Heart left ventricle (tissue), 16 donors: ENCODE results near the gene IL1RAP. TPM values are rescaled to one million over a fixed set of nuclear protein-coding genes. Genes with fewer than 3 reads are reported as not detected.

Source experiments
- ATAC-seq, 4 donors: fragments of 200-7000 bp; cut with Tn5 transposase; one replicate each; pipeline ENCODE4 v1.9.1; 2020 to 2022; ENCODE audit warnings: moderate library complexity in 4 of 4, mild to moderate bottlenecking in 3 of 4, moderate number of reproducible peaks in 1 of 4
- DNase-seq, 5 donors: peaks; one replicate each; pipeline ENCODE4 v3.0.0-alpha.2; 2020
- H3K27ac ChIP-seq, 12 donors: fragments of 200-600 bp; sonication (generic) in 4 of 12; one replicate each; pipeline versions ENCODE4 v1.5.0 to v1.8.0; 2016 to 2022; ENCODE audit warnings: mild to moderate bottlenecking in 2 of 12
- H3K27me3 ChIP-seq, 9 donors: fragments of 200-600 bp; sonication (generic) in 2 of 9; one replicate each; pipeline versions ENCODE4 v1.5.1 to v1.8.0; 2016 to 2022; ENCODE audit warnings: mild to moderate bottlenecking in 3 of 9
- H3K36me3 ChIP-seq, 9 donors: fragments of 200-600 bp; sonication (generic) in 2 of 9; one replicate each; pipeline versions ENCODE4 v1.5.0 to v1.8.0; 2018 to 2022; ENCODE audit warnings: mild to moderate bottlenecking in 2 of 9
- H3K4me1 ChIP-seq, 12 donors: fragments of 200-600 bp; sonication (generic) in 4 of 12; one replicate each; pipeline versions ENCODE4 v1.5.0 to v1.8.0; 2016 to 2022; ENCODE audit warnings: mild to moderate bottlenecking in 3 of 12
- H3K4me3 ChIP-seq, 12 donors: fragments of 200-600 bp; sonication (generic) in 4 of 12; one replicate each; pipeline versions ENCODE4 v1.5.0 to v1.8.0; 2017 to 2022; ENCODE audit warnings: mild to moderate bottlenecking in 9 of 12, moderate library complexity in 4 of 12
- H3K9me3 ChIP-seq, 12 donors: fragments of 200-600 bp; sonication (generic) in 4 of 12; one replicate each; pipeline versions ENCODE4 v1.5.0 to v1.8.0; 2016 to 2022; ENCODE audit warnings: mild to moderate bottlenecking in 1 of 12
- POLR2A ChIP-seq, 2 donors: fragments of 450-650 bp; IDR thresholded peaks; one replicate each; pipeline ENCODE4 v1.6.1; 2017; ENCODE audit warnings: antibody characterized with exemption in 2 of 2, mild to moderate bottlenecking in 2 of 2, moderate library complexity in 2 of 2
- WGBS, 4 donors: extraction: QIAGEN DNeasy Blood & Tissue Kit in 2 of 4; methylation state at CpG; one replicate each; pipeline versions ENCODE4 v1.1.5 to v1.1.7; 2013 to 2018; 5-methylcytosine and 5-hydroxymethylcytosine counted together
- intact Hi-C, 10 donors: fragments of 100-400 bp; cut with DNase I; formaldehyde crosslinking; loops; one replicate each; pipeline versions ENCODE4 v1.11.1 to v1.14.2; 2022
- polyA plus RNA-seq, 2 donors: library from polyadenylated mRNA; stranded (reverse); fragments of 200-250 nt; gene quantifications; one replicate each; pipeline ENCODE4 v1.2.3, GENCODE V29; 2013
- total RNA-seq, 9 donors: library from RNA; depleted of rRNA in 2 of 9; stranded (reverse); fragments of >200 nt in 2 of 9; fragmentation: NEBNext Ultra II Directional in 3 of 9; extraction: Animal tissue kit (Norgen Biotek cat#: 25700) in 3 of 9; gene quantifications; one replicate each; pipeline versions ENCODE4 v1.1.0 to v1.2.4, GENCODE V29; 2016 to 2023
- TF ChIP-seq, protein P1 (sequence below), 12 donors: fragments of 200-600 bp; sonication (generic) in 4 of 12; IDR thresholded peaks; one replicate each; pipeline versions ENCODE4 v1.5.0 to v1.8.0; 2018 to 2022; ENCODE audit warnings: antibody characterized with exemption in 12 of 12, mild to moderate bottlenecking in 5 of 12
- donor health status: ischemic (EF 13 %, LVEDD 7.1; RV severe dilation, severe dysfunction).
- donor health status: healthy with polysubstance abuse.
- donor health status: DM: no; HTN: yes; CAD: no.
- donor health status: DM: no; HTN: no; CAD: no.
- donor health status: ischemic (EF 25% LVEDD 6.9; RV normal size, moderate dysfunction).
- donor health status: ischemic (EF 25% LVEDD 5.7; RV mildly dilated, moderate dysfunction).
- donor health status: healthy.
- donor health status: DM: yes; HTN: yes; CAD: no.
- donor health status: ischemic (EF 35%, LVEDD 5.7; RV mildly dilated, moderate dysfunction).
- donor health status: nonischemic (EF 11% LVEDD 7.7; RV severe dilation, severe dysfunction).
- donor health status: DM: yes; HTN: yes; CAD: no.
- donor health status: PGD.
- donor health status: ischemic (EF 29% LVEDD 5.4; RV normal size, mild dysfunction).
- donor health status: nonischemic (EF 23%, LVEDD 6.1; RV moderate dilation, normal function).

IL1RAP gene
- total and polyA plus RNA-seq, 11 donors, result 1.6 to 16.4 (median 8.2) TPM

DNA sequence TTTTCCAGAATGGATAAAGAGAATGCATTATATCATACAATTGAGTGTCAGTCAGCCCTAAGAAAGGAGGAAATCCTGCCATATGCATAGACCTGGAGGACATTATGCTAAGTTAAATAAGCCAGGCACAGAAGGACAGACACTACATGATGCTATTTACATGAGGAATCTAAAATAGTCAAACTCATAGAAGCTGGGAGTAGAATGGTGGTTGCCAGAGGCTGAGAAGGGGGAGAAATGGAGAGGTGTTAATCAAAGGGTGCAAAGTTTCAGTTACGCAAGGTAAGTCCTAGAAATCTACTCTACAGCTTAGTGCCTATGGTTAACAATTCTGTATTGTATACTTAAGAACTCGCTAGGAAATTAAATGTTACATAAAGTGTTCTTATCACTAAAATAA is 66.5 kb downstream of the IL1RAP start:
- peak overlapping the region in 9 of 12 donors; percentile 28 to 82 (median 57) for H3K27ac ChIP-seq
- no peaks in the 10 kb centered on the region for H3K9me3 ChIP-seq
- H3K4me1 ChIP-seq, result peaks cover 0 to 31% (median 7%) of the 10 kb centered on the region in 12 donors
- H3K27me3 ChIP-seq, result no peaks in the 10 kb centered on the region
- 72 to 92% (median 79%) methylated on average over 2 of the region's 2 CpGs for WGBS, 4 donors
- ATAC-seq, result no peak
- intact Hi-C loops, result no loop called here
- no peaks in the 10 kb centered on the region for H3K36me3 ChIP-seq
- DNase-seq, result no peak
- H3K4me3 ChIP-seq, result no peak overlapping the region
- TF ChIP-seq, protein P1, sequence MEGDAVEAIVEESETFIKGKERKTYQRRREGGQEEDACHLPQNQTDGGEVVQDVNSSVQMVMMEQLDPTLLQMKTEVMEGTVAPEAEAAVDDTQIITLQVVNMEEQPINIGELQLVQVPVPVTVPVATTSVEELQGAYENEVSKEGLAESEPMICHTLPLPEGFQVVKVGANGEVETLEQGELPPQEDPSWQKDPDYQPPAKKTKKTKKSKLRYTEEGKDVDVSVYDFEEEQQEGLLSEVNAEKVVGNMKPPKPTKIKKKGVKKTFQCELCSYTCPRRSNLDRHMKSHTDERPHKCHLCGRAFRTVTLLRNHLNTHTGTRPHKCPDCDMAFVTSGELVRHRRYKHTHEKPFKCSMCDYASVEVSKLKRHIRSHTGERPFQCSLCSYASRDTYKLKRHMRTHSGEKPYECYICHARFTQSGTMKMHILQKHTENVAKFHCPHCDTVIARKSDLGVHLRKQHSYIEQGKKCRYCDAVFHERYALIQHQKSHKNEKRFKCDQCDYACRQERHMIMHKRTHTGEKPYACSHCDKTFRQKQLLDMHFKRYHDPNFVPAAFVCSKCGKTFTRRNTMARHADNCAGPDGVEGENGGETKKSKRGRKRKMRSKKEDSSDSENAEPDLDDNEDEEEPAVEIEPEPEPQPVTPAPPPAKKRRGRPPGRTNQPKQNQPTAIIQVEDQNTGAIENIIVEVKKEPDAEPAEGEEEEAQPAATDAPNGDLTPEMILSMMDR (IDR thresholded peaks at IDR 0.05), result no peak
- TF ChIP-seq POLR2A (IDR thresholded peaks at IDR 0.05), result no peak

- TF ChIP-seq POLR2A (IDR thresholded peaks at IDR 0.05), result no peak
- TF ChIP-seq, protein P1 (IDR thresholded peaks at IDR 0.05), result no peak
- ATAC-seq (peak in 3 of 4 donors; percentile 55 to 82 (median 68)), DNase-seq (no peak)
- 28 to 45% (median 43%) methylated on average over 5 of the region's 5 CpGs for WGBS, 4 donors
- Histone ChIP-seq H3K9me3 (no peaks in the 10 kb centered on the region), H3K27ac (peak overlapping the region in 10 of 12 donors; percentile 28 to 82 (median 53)), H3K36me3 (no peaks in the 10 kb centered on the region), H3K4me1 (peaks cover 0 to 35% (median 8%) of the 10 kb centered on the region in 12 donors), H3K27me3 (no peaks in the 10 kb centered on the region), H3K4me3 (peak overlapping the region in 2 of 12 donors; percentile 3 to 5)
- intact Hi-C loops, result no loop called here
These were observed 67.2 kb downstream of the IL1RAP start for GRCh38 chr3:190581041-190581541.

DNA sequence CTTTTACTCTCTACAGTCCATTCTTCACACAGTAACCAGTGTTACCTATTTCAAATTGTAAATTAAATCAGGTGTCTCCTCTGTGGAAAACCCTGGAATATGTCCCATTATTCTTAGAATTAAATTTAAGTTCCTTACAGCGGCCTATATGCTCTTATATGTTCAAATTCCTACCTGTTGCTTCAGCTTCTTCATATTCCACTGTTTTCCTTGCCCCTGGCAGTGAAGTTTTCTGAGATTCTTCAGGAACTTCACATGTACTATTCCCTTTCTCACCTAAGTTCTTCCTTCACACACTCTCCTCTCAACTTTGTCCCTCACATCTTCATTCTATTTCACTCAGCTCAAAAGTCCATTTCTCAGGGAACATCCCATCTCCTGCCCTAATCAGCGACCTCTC is 68.8 kb downstream of the IL1RAP start:
- no peak for ATAC-seq
- intact Hi-C loops, result no loop called here
- H3K36me3 ChIP-seq, result no peaks in the 10 kb centered on the region
- H3K4me1 ChIP-seq, result peaks cover 0 to 35% (median 13%) of the 10 kb centered on the region in 12 donors
- H3K4me3 ChIP-seq, result no peak overlapping the region
- H3K27ac ChIP-seq, result no peak overlapping the region
- H3K9me3 ChIP-seq, result no peaks in the 10 kb centered on the region
- DNase-seq, result no peak
- WGBS, 4 donors, result 90 to 96% (median 94%) methylated on average over 2 of the region's 2 CpGs
- no peak for TF ChIP-seq POLR2A (IDR thresholded peaks at IDR 0.05)
- TF ChIP-seq, protein P1 (IDR thresholded peaks at IDR 0.05), result no peak
- H3K27me3 ChIP-seq, result no peaks in the 10 kb centered on the region

DNA sequence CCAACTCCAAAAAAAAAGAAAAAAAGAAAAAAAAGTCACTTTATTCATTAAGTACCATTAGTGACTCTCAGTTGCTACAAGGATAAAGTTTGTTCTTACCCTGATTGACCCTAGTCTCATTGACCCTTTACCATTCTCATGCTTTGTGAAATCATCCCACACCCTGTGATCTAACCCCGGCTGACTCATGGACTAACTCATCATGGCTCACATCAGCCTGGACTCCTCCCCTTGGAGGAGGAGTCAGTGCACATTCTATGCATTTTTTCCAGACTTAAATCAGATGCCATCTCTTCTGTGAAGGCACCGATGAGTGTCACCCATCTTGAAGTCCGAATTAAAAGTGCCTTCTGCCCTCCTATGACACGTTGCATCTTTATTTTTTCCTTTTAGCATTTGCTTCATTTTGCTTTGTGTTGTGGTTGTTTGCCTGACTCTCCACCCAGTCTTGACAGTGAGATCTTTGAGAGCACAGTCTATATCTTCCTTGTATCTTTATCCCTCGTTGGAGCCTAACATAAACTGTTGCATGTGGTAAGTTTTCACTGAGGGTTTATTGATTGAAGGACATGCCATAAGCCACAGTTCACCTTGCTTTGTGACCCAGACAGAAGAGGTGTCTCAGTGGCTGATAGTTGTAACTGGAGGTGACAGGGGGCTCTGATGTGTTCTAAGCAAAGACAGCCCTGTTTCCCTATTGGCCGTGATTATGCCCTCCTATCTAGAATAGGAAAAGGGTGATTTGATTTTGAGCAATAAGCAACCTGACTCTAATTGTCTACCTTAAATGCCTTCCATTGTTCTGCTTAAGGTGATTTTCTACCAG is 72.1 kb downstream of the IL1RAP start:
- 58 to 69% (median 67%) methylated on average over 6 of the region's 6 CpGs for WGBS, 4 donors
- H3K4me3 ChIP-seq, result no peak overlapping the region
- no peaks in the 10 kb centered on the region for H3K27me3 ChIP-seq
- intact Hi-C loops, result no loop called here
- no peaks in the 10 kb centered on the region for H3K9me3 ChIP-seq
- peaks cover 0 to 29% (median 13%) of the 10 kb centered on the region in 12 donors for H3K4me1 ChIP-seq
- TF ChIP-seq, protein P1 (IDR thresholded peaks at IDR 0.05), result no peak
- TF ChIP-seq POLR2A (IDR thresholded peaks at IDR 0.05), result no peak
- peak overlapping the region in 3 of 12 donors; percentile 25 to 47 (median 42) for H3K27ac ChIP-seq
- DNase-seq (peak in 1 of 5 donors; percentile 38), ATAC-seq (peak in 3 of 4 donors; percentile 38 to 89 (median 82))
- H3K36me3 ChIP-seq, result no peaks in the 10 kb centered on the region
